ENCODE results near the gene HPCAL4. TPM values are rescaled to one million over a fixed set of nuclear protein-coding genes. Genes with fewer than 3 reads are reported as not detected.

HPCAL4 gene
- total RNA-seq, 1 donor from 2014 or later, result 0.20 TPM

DNA sequence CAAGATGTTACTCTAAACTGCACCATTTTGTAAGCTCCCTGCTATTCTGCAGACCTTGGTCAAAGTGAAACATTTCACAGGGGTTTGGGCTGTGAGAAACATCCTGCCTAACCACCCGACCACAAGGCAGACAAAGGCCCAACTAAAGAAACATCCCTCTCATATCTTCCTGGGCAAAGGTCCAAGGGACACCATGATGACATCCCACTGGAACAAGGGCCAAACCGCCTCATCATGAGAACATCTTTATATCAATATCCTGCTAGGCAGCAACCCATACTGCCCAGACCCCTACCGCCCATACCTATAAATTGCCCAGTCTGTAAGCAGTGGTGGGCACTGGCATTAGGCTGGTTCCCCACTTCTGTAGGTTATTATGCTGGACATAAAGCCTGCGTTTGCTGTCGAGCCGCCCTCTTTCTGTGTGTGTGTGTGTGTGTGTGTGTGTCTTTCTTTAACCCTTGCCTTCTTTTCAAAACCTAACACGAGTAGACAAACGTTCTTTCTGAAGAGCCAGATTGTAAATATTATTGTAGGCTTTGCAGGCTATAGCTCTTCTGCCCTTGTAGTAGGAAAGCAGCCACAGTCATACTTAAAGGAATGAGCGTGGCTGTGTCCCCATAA, 46.4 kb upstream of the HPCAL4 start:
- Mint-ChIP-seq H3K4me3 (ENCODE audit: unreplicated experiment) (peak overlapping the region; percentile 28), H3K9me3 (ENCODE audit: unreplicated experiment) (no peaks in the 10 kb centered on the region), H3K27me3 (ENCODE audit: low read depth, unreplicated experiment) (peaks cover 33% of the 10 kb centered on the region), H3K4me1 (ENCODE audit: low read depth, unreplicated experiment) (peaks cover 18% of the 10 kb centered on the region), H3K36me3 (ENCODE audit: low read depth, unreplicated experiment) (no peaks in the 10 kb centered on the region), H3K27ac (ENCODE audit: unreplicated experiment) (peak overlapping the region; percentile 66)
- H3K36me3 ChIP-seq (ENCODE audit: insufficient read depth, low read length), result peaks cover 9% of the 10 kb centered on the region
- H3K9ac ChIP-seq (ENCODE audit: low read length), result no peak overlapping the region
- no peaks in the 10 kb centered on the region for H4K20me1 ChIP-seq (ENCODE audit: insufficient read depth, low read length)
- peaks cover 18% of the 10 kb centered on the region for H3K27me3 ChIP-seq (ENCODE audit: insufficient read depth, low read length)
- FAIRE-seq, result peak; percentile 63
- no peaks in the 10 kb centered on the region for H3K9me3 ChIP-seq (ENCODE audit: insufficient read depth, low read depth, low read length)
- H2AFZ ChIP-seq (ENCODE audit: low read depth, low read length), result no peak overlapping the region
- H3K4me1 ChIP-seq (ENCODE audit: insufficient read depth, low read length), result peaks cover 8% of the 10 kb centered on the region
- peak; percentile 36 for DNase-seq (ENCODE audit: low read depth)
- peaks cover 20% of the 10 kb centered on the region for H3K79me2 ChIP-seq (ENCODE audit: insufficient read depth, low read length)
- TF ChIP-seq EZH2 (IDR thresholded peaks at IDR 0.05; ENCODE audit: insufficient read depth, low read length), result no peak
- TF ChIP-seq, protein P1, sequence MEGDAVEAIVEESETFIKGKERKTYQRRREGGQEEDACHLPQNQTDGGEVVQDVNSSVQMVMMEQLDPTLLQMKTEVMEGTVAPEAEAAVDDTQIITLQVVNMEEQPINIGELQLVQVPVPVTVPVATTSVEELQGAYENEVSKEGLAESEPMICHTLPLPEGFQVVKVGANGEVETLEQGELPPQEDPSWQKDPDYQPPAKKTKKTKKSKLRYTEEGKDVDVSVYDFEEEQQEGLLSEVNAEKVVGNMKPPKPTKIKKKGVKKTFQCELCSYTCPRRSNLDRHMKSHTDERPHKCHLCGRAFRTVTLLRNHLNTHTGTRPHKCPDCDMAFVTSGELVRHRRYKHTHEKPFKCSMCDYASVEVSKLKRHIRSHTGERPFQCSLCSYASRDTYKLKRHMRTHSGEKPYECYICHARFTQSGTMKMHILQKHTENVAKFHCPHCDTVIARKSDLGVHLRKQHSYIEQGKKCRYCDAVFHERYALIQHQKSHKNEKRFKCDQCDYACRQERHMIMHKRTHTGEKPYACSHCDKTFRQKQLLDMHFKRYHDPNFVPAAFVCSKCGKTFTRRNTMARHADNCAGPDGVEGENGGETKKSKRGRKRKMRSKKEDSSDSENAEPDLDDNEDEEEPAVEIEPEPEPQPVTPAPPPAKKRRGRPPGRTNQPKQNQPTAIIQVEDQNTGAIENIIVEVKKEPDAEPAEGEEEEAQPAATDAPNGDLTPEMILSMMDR (IDR thresholded peaks at IDR 0.05; ENCODE audit: insufficient read depth, low read depth, low read length), result no peak
- H3K4me2 ChIP-seq (ENCODE audit: low read length), result peak overlapping the region; percentile 14
- H3K27ac ChIP-seq (ENCODE audit: low read depth, low read length), result no peak overlapping the region
- H3K4me3 ChIP-seq (ENCODE audit: insufficient read depth, low read depth, low read length), result no peak overlapping the region

DNA sequence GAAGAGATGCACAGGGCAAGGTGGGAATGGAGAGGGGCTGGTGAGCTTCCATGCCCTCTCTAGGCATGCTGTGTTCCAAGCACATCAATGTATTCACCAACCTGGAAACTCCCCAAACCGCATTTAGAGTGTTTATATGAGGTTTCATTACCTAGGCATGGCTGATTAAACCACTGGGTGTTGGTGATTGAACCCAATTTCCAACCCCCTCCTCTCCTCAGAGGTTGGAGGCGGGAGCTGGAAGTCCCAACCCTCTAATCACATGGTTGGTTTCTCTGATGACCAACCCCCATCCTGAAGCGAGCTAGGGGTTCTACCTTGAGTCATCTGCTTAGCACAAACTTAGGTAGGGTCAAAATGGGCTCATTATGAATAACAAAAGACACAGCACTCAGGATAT, 44.5 kb upstream of the HPCAL4 start:
- no peak overlapping the region for H3K4me2 ChIP-seq (ENCODE audit: low read length)
- no peak for TF ChIP-seq EZH2 (IDR thresholded peaks at IDR 0.05; ENCODE audit: insufficient read depth, low read length)
- TF ChIP-seq, protein P1 (IDR thresholded peaks at IDR 0.05; ENCODE audit: insufficient read depth, low read depth, low read length), result no peak
- Mint-ChIP-seq H3K27me3 (ENCODE audit: low read depth, unreplicated experiment) (peaks cover 43% of the 10 kb centered on the region), H3K4me3 (ENCODE audit: unreplicated experiment) (no peak overlapping the region), H3K36me3 (ENCODE audit: low read depth, unreplicated experiment) (no peaks in the 10 kb centered on the region), H3K9me3 (ENCODE audit: unreplicated experiment) (no peaks in the 10 kb centered on the region), H3K27ac (ENCODE audit: unreplicated experiment) (no peak overlapping the region), H3K4me1 (ENCODE audit: low read depth, unreplicated experiment) (peaks cover 18% of the 10 kb centered on the region)
- H3K27ac ChIP-seq (ENCODE audit: low read depth, low read length), result no peak overlapping the region
- H2AFZ ChIP-seq (ENCODE audit: low read depth, low read length), result no peak overlapping the region
- H3K79me2 ChIP-seq (ENCODE audit: insufficient read depth, low read length), result peaks cover 16% of the 10 kb centered on the region
- H4K20me1 ChIP-seq (ENCODE audit: insufficient read depth, low read length), result no peaks in the 10 kb centered on the region
- H3K9me3 ChIP-seq (ENCODE audit: insufficient read depth, low read depth, low read length), result no peaks in the 10 kb centered on the region
- no peak overlapping the region for H3K9ac ChIP-seq (ENCODE audit: low read length)
- no peak overlapping the region for H3K4me3 ChIP-seq (ENCODE audit: insufficient read depth, low read depth, low read length)
- peaks cover 29% of the 10 kb centered on the region for H3K27me3 ChIP-seq (ENCODE audit: insufficient read depth, low read length)
- no peaks in the 10 kb centered on the region for H3K36me3 ChIP-seq (ENCODE audit: insufficient read depth, low read length)
- no peak for DNase-seq (ENCODE audit: low read depth)
- H3K4me1 ChIP-seq (ENCODE audit: insufficient read depth, low read length), result peaks cover 8% of the 10 kb centered on the region
- FAIRE-seq, result no peak

DNA sequence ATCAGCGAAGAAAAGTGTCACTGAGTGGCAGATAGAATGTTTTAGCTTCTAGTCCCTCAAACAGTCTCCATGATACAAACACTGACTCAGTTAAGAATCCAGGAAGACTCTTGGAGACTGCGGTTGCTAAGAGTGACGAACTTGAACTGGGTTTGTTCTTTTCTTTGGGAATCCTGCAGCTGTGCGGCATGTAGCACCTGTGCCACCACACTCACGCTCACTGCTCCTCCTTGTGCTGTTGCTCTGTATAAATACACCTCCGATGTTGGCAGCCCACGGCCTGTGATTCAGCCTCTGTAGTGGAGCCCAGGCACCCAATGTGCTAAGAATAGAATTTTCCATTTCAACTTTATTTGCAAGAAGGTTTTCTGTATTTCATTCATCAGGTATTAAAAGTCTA, 41.9 kb upstream of the HPCAL4 start:
- no peaks in the 10 kb centered on the region for H3K9me3 ChIP-seq (ENCODE audit: insufficient read depth, low read depth, low read length)
- FAIRE-seq, result no peak
- H2AFZ ChIP-seq (ENCODE audit: low read depth, low read length), result no peak overlapping the region
- no peak overlapping the region for H3K4me3 Mint-ChIP-seq (ENCODE audit: unreplicated experiment)
- no peaks in the 10 kb centered on the region for H3K4me1 ChIP-seq (ENCODE audit: insufficient read depth, low read length)
- TF ChIP-seq, protein P1 (IDR thresholded peaks at IDR 0.05; ENCODE audit: insufficient read depth, low read depth, low read length), result no peak
- no peak for TF ChIP-seq EZH2 (IDR thresholded peaks at IDR 0.05; ENCODE audit: insufficient read depth, low read length)
- H3K27me3 Mint-ChIP-seq (ENCODE audit: low read depth, unreplicated experiment), result peaks cover 68% of the 10 kb centered on the region
- H3K36me3 Mint-ChIP-seq (ENCODE audit: low read depth, unreplicated experiment), result no peaks in the 10 kb centered on the region
- no peaks in the 10 kb centered on the region for H3K9me3 Mint-ChIP-seq (ENCODE audit: unreplicated experiment)
- DNase-seq (ENCODE audit: low read depth), result peak; percentile 53
- peaks cover 50% of the 10 kb centered on the region for H3K27me3 ChIP-seq (ENCODE audit: insufficient read depth, low read length)
- no peak overlapping the region for H3K27ac Mint-ChIP-seq (ENCODE audit: unreplicated experiment)
- H3K9ac ChIP-seq (ENCODE audit: low read length), result no peak overlapping the region
- no peak overlapping the region for H3K27ac ChIP-seq (ENCODE audit: low read depth, low read length)
- H3K4me1 Mint-ChIP-seq (ENCODE audit: low read depth, unreplicated experiment), result peaks cover 14% of the 10 kb centered on the region
- no peak overlapping the region for H3K4me3 ChIP-seq (ENCODE audit: insufficient read depth, low read depth, low read length)
- H3K4me2 ChIP-seq (ENCODE audit: low read length), result no peak overlapping the region
- H3K79me2 ChIP-seq (ENCODE audit: insufficient read depth, low read length), result no peaks in the 10 kb centered on the region
- no peaks in the 10 kb centered on the region for H4K20me1 ChIP-seq (ENCODE audit: insufficient read depth, low read length)
- no peaks in the 10 kb centered on the region for H3K36me3 ChIP-seq (ENCODE audit: insufficient read depth, low read length)

Measured in astrocyte (in vitro differentiated cells and primary cell).